PC-3 (cell line): Measurements from ENCODE around the gene LINGO1. TPM values are rescaled to one million over a fixed set of nuclear protein-coding genes. Genes with fewer than 3 reads are reported as not detected.

Experiments
- ATAC-seq: fragments of 200-7000 bp; cut with Tn5 transposase; 2 replicates; pipeline ENCODE4 v1.9.1; 2020; ENCODE audit warnings: mild to moderate bottlenecking, moderate library complexity
- BruUV-seq: library from RNA; stranded (reverse); fragments of 400-500 nt; replicated peaks from 2 replicates; lab custom pipeline; 2021; lab: Mats Ljungman, UMichigan
- CTCF ChIA-PET: fragments of 300-600 bp; sonication (Branson Sonifier 250); formaldehyde crosslinking; loops from one replicate; lab custom pipeline; 2022; ENCODE audit warnings: antibody characterized with exemption; lab: Charles Lee
- POLR2A ChIA-PET: fragments of 300-600 bp; sonication (Branson Sonifier 250); formaldehyde crosslinking; loops from one replicate; lab custom pipeline; 2022; ENCODE audit warnings: antibody characterized with exemption; ENCODE audit not compliant: unreplicated experiment; lab: Charles Lee
- DNase-seq: peaks from one replicate; pipeline ENCODE4 v3.0.0-alpha.2; 2015
- H2AFZ ChIP-seq: fragments of 300-600 bp; sonication (generic); 2 replicates; pipeline ENCODE4 v1.6.0; 2016; ENCODE audit warnings: antibody characterized with exemption, low read length
- H3F3A ChIP-seq: fragments of 300-600 bp; sonication (generic); one replicate; pipeline ENCODE4 v1.6.0; 2017; ENCODE audit warnings: antibody characterized with exemption, low read length, control low read depth, mild to moderate bottlenecking; ENCODE audit not compliant: unreplicated experiment
- H3K27ac ChIP-seq: fragments of 300-600 bp; sonication (generic); 2 replicates; pipeline ENCODE4 v1.5.1; 2016; ENCODE audit warnings: mild to moderate bottlenecking, low read length
- H3K27me3 ChIP-seq: fragments of 300-600 bp; sonication (generic); 2 replicates; pipeline ENCODE4 v1.6.1; 2016; ENCODE audit warnings: low read length, mixed read lengths
- H3K36me3 ChIP-seq: fragments of 300-600 bp; sonication (generic); 2 replicates; pipeline ENCODE4 v1.6.1; 2016; ENCODE audit warnings: low read depth, mixed run types, low read length, mixed read lengths
- H3K4me1 ChIP-seq: fragments of 300-600 bp; sonication (generic); 2 replicates; pipeline ENCODE4 v1.5.1; 2016; ENCODE audit warnings: low read length; ENCODE audit not compliant: insufficient read depth
- H3K4me2 ChIP-seq: fragments of 300-600 bp; sonication (generic); 2 replicates; pipeline ENCODE4 v1.6.0; 2016; ENCODE audit warnings: low read length
- H3K4me3 ChIP-seq: fragments of 300-600 bp; sonication (generic); 2 replicates; pipeline ENCODE4 v1.5.1; 2016; ENCODE audit warnings: mild to moderate bottlenecking, low read length, mixed read lengths
- H3K79me2 ChIP-seq: fragments of 300-600 bp; sonication (generic); 2 replicates; pipeline ENCODE4 v1.6.1; 2017; ENCODE audit warnings: low read length, mixed read lengths
- H3K9ac ChIP-seq: fragments of 300-600 bp; sonication (generic); 2 replicates; pipeline ENCODE4 v1.6.0; 2016; ENCODE audit warnings: mild to moderate bottlenecking, low read length
- H3K9me2 ChIP-seq: fragments of 300-600 bp; sonication (generic); replicated peaks from 2 replicates; pipeline ENCODE4 v1.6.1; 2016; ENCODE audit warnings: mixed run types, low read length, mixed read lengths
- H3K9me3 ChIP-seq: fragments of 300-600 bp; sonication (generic); 2 replicates; pipeline ENCODE4 v1.6.1; 2016; ENCODE audit warnings: low read length, mixed read lengths
- H4K20me1 ChIP-seq: fragments of 300-600 bp; sonication (generic); 2 replicates; pipeline ENCODE4 v1.6.1; 2016; ENCODE audit warnings: low read length, mixed read lengths
- CTCF ChIP-seq: fragments of 300-600 bp; sonication (generic); conservative IDR thresholded peaks from 2 replicates; pipeline ENCODE4 v1.5.1; 2017; ENCODE audit warnings: antibody characterized with exemption, low read depth, mild to moderate bottlenecking, low read length
- EZH2 ChIP-seq: fragments of 300-600 bp; sonication (generic); IDR thresholded peaks from one replicate; pipeline ENCODE4 v1.6.1; 2017; ENCODE audit warnings: antibody characterized with exemption, mild to moderate bottlenecking, low read length; ENCODE audit not compliant: unreplicated experiment
- EZH2phosphoT487 ChIP-seq: fragments of 300-600 bp; sonication (generic); IDR thresholded peaks from 2 replicates; pipeline ENCODE4 v1.6.1; 2018; ENCODE audit warnings: mild to moderate bottlenecking, antibody characterized with exemption, low read length, borderline replicate concordance
- intact Hi-C: fragments of 100-400 bp; cut with micrococcal nuclease; formaldehyde crosslinking; loops from 2 replicates; pipeline ENCODE4 v1.9.0; 2023
- total RNA-seq: library from RNA; depleted of rRNA; stranded (reverse); fragments of >200 nt; gene quantifications from 2 replicates; pipeline ENCODE4 v1.2.3, GENCODE V29; 2014

The LINGO1 gene
- total RNA-seq, 1 experiment from 2014 or later, result not detected

- no TSS peak for BruUV-seq
- Histone ChIP-seq H3K9me2 (no peaks in the 10 kb centered on the region), H3K4me1 (no peaks in the 10 kb centered on the region), H3F3A (no peaks in the 10 kb centered on the region), H3K4me3 (no peak overlapping the region), H3K4me2 (no peak overlapping the region), H3K27me3 (no peaks in the 10 kb centered on the region), H3K9me3 (no peaks in the 10 kb centered on the region), H3K27ac (no peak overlapping the region), H4K20me1 (no peaks in the 10 kb centered on the region), H2AFZ (no peak overlapping the region), H3K79me2 (no peaks in the 10 kb centered on the region), H3K9ac (no peak overlapping the region), H3K36me3 (no peaks in the 10 kb centered on the region)
- no peak for DNase-seq
- ATAC-seq, result no peak
- ChIA-PET CTCF (interaction anchor here (0.6 kb wide), 1 partner anchor 504 kb away, joined by 3 read pairs; no protein-coding TSS in a partner anchor), POLR2A (no interaction called here)
- TF ChIP-seq EZH2 (no peak), CTCF (no peak), EZH2phosphoT487 (no peak)
- intact Hi-C loops, result no loop called here
Observed at GRCh38 chr15:77568014-77568972, 64.4 kb downstream of the LINGO1 start.

- ChIA-PET CTCF (no interaction called here), POLR2A (no interaction called here)
- Histone ChIP-seq H4K20me1 (no peaks in the 10 kb centered on the region), H3K27ac (no peak overlapping the region), H3K9me3 (no peaks in the 10 kb centered on the region), H3K9ac (no peak overlapping the region), H3F3A (no peaks in the 10 kb centered on the region), H3K4me3 (no peak overlapping the region), H3K4me2 (no peak overlapping the region), H3K36me3 (no peaks in the 10 kb centered on the region), H3K4me1 (no peaks in the 10 kb centered on the region), H2AFZ (no peak overlapping the region), H3K79me2 (no peaks in the 10 kb centered on the region), H3K27me3 (no peaks in the 10 kb centered on the region), H3K9me2 (no peaks in the 10 kb centered on the region)
- intact Hi-C loops, result no loop called here
- no peak for ATAC-seq
- TF ChIP-seq EZH2phosphoT487, result no peak
- no peak for TF ChIP-seq EZH2
- TF ChIP-seq CTCF, result no peak
- BruUV-seq, result no TSS peak
- no peak for DNase-seq
Observed at GRCh38 chr15:77567202-77567601, 65.5 kb downstream of the LINGO1 start.

- Histone ChIP-seq H4K20me1 (no peaks in the 10 kb centered on the region), H3K79me2 (no peaks in the 10 kb centered on the region), H3K9me3 (no peaks in the 10 kb centered on the region), H3K9ac (no peak overlapping the region), H3K4me3 (no peak overlapping the region), H3K27me3 (no peaks in the 10 kb centered on the region), H3K4me2 (no peak overlapping the region), H3K36me3 (no peaks in the 10 kb centered on the region), H3K4me1 (no peaks in the 10 kb centered on the region), H2AFZ (no peak overlapping the region), H3F3A (no peaks in the 10 kb centered on the region), H3K27ac (no peak overlapping the region), H3K9me2 (no peaks in the 10 kb centered on the region)
- no peak for ATAC-seq
- ChIA-PET POLR2A (no interaction called here), CTCF (no interaction called here)
- no peak for DNase-seq
- intact Hi-C loops, result no loop called here
- BruUV-seq, result no TSS peak
- TF ChIP-seq CTCF (no peak), EZH2phosphoT487 (no peak), EZH2 (no peak)
Observed at GRCh38 chr15:77566092-77566491, 66.6 kb downstream of the LINGO1 start.
